ENCODE measurements around the gene ARAP3. TPM values are rescaled to one million over a fixed set of nuclear protein-coding genes. Genes with fewer than 3 reads are reported as not detected.

Gene ARAP3
- total RNA-seq, 1 donor from 2014 or later, result 35.2 TPM

- DNase-seq, result no peak
- intact Hi-C loops (cut with DNase I), result no loop called here
- ATAC-seq, result no peak
- Histone ChIP-seq H3K36me3 (no peaks in the 10 kb centered on the region), H3K27ac (no peak overlapping the region), H3K27me3 (ENCODE audit: low read depth) (no peaks in the 10 kb centered on the region), H3K4me3 (no peak overlapping the region), H3K4me1 (peaks cover 23% of the 10 kb centered on the region), H3K9me3 (no peaks in the 10 kb centered on the region)
- TF ChIP-seq CTCF (IDR thresholded peaks at IDR 0.05), result no peak
Observed at GRCh38 chr5:141717043-141717442, 35.0 kb upstream of the ARAP3 start.

- Histone ChIP-seq H3K4me3 (no peak overlapping the region), H3K9me3 (no peaks in the 10 kb centered on the region), H3K27me3 (ENCODE audit: low read depth) (no peaks in the 10 kb centered on the region), H3K27ac (no peak overlapping the region), H3K4me1 (peaks cover 23% of the 10 kb centered on the region), H3K36me3 (no peaks in the 10 kb centered on the region)
- intact Hi-C loops (cut with DNase I), result no loop called here
- DNase-seq, result no peak
- TF ChIP-seq CTCF (IDR thresholded peaks at IDR 0.05), result no peak
- no peak for ATAC-seq
Observed at GRCh38 chr5:141716468-141716867, 34.4 kb upstream of the ARAP3 start.

GRCh38 chr5:141716009-141716408 lies 34.0 kb upstream of the ARAP3 start:
- H3K36me3 ChIP-seq, result no peaks in the 10 kb centered on the region
- DNase-seq (no peak), ATAC-seq (no peak)
- intact Hi-C loops (cut with DNase I), result no loop called here
- H3K27me3 ChIP-seq (ENCODE audit: low read depth), result no peaks in the 10 kb centered on the region
- H3K27ac ChIP-seq, result no peak overlapping the region
- no peak for TF ChIP-seq CTCF (IDR thresholded peaks at IDR 0.05)
- H3K9me3 ChIP-seq, result no peaks in the 10 kb centered on the region
- no peak overlapping the region for H3K4me3 ChIP-seq
- H3K4me1 ChIP-seq, result peaks cover 23% of the 10 kb centered on the region

- DNase-seq (no peak), ATAC-seq (no peak)
- peaks cover 23% of the 10 kb centered on the region for H3K4me1 ChIP-seq
- no peaks in the 10 kb centered on the region for H3K9me3 ChIP-seq
- intact Hi-C loops (cut with DNase I), result no loop called here
- no peak overlapping the region for H3K27ac ChIP-seq
- no peaks in the 10 kb centered on the region for H3K27me3 ChIP-seq (ENCODE audit: low read depth)
- TF ChIP-seq CTCF (IDR thresholded peaks at IDR 0.05), result no peak
- H3K36me3 ChIP-seq, result no peaks in the 10 kb centered on the region
- no peak overlapping the region for H3K4me3 ChIP-seq
Observed at GRCh38 chr5:141715346-141715905, 33.4 kb upstream of the ARAP3 start.

GRCh38 chr5:141714542-141715310 lies 32.7 kb upstream of the ARAP3 start:
- Histone ChIP-seq H3K27ac (no peak overlapping the region), H3K4me1 (peaks cover 23% of the 10 kb centered on the region), H3K4me3 (no peak overlapping the region), H3K27me3 (ENCODE audit: low read depth) (no peaks in the 10 kb centered on the region), H3K36me3 (no peaks in the 10 kb centered on the region), H3K9me3 (no peaks in the 10 kb centered on the region)
- DNase-seq (no peak), ATAC-seq (no peak)
- TF ChIP-seq CTCF (IDR thresholded peaks at IDR 0.05), result no peak
- intact Hi-C loops (cut with DNase I), result no loop called here
